OCI-LY1 (cell line): ENCODE measurements around the gene PTP4A1.
A peak's percentile ranks its signal among the peaks of the same experiment; 100 is the strongest.

Experiments used
- H2AFZ ChIP-seq: fragments of 200-600 bp; sonication (generic), shearing (Covaris generic); 2 replicates; pipeline ENCODE4 v1.6.0; 2014; ENCODE audit warnings: antibody characterized with exemption, mild to moderate bottlenecking, low read length
- H3F3A ChIP-seq: fragments of 200-600 bp; sonication (generic), shearing (Covaris generic); 2 replicates; pipeline ENCODE4 v1.6.0; 2014; ENCODE audit warnings: mild to moderate bottlenecking, antibody characterized with exemption, low read length, moderate library complexity; ENCODE audit not compliant: insufficient read depth
- H3K27ac ChIP-seq: fragments of 200-600 bp; sonication (generic); 2 replicates; pipeline ENCODE4 v1.5.1; 2014; ENCODE audit warnings: low read length, mixed run types, mild to moderate bottlenecking, low read depth; ENCODE audit not compliant: poor library complexity, severe bottlenecking
- H3K27me3 ChIP-seq: fragments of 200-600 bp; sonication (generic); 2 replicates; pipeline ENCODE4 v1.6.0; 2014; ENCODE audit warnings: antibody characterized with exemption, mild to moderate bottlenecking, low read length, moderate library complexity; ENCODE audit not compliant: insufficient read depth
- H3K36me3 ChIP-seq: fragments of 200-600 bp; sonication (generic); 2 replicates; pipeline ENCODE4 v1.6.1; 2014; ENCODE audit warnings: mild to moderate bottlenecking, antibody characterized with exemption, low read length, moderate library complexity, mixed read lengths; ENCODE audit not compliant: insufficient read depth
- H3K4me1 ChIP-seq: fragments of 200-600 bp; sonication (generic); 2 replicates; pipeline ENCODE4 v1.5.1; 2014; ENCODE audit warnings: mild to moderate bottlenecking, low read length, moderate library complexity; ENCODE audit not compliant: insufficient read depth, severe bottlenecking
- H3K4me2 ChIP-seq: fragments of 200-600 bp; sonication (generic), shearing (Covaris generic); 2 replicates; pipeline ENCODE4 v1.6.1; 2014; ENCODE audit warnings: low read length
- H3K4me3 ChIP-seq: fragments of 200-600 bp; sonication (generic); 2 replicates; pipeline ENCODE4 v1.5.1; 2014; ENCODE audit warnings: low read length, low read depth, mild to moderate bottlenecking, mixed read lengths; ENCODE audit not compliant: poor library complexity, severe bottlenecking
- H3K79me2 ChIP-seq: fragments of 200-600 bp; shearing (Covaris generic); 2 replicates; pipeline ENCODE4 v1.6.1; 2016; ENCODE audit warnings: mixed run types, low read length, mixed read lengths; ENCODE audit not compliant: insufficient read depth
- H3K9ac ChIP-seq: fragments of 200-600 bp; sonication (generic), shearing (Covaris generic); 2 replicates; pipeline ENCODE4 v1.6.1; 2014; ENCODE audit warnings: mild to moderate bottlenecking, low read length, mixed read lengths
- H3K9me2 ChIP-seq: fragments of 200-600 bp; sonication (generic), shearing (Covaris generic); 2 replicates; pipeline ENCODE4 v1.6.1; 2014; ENCODE audit warnings: low read depth, mild to moderate bottlenecking, low read length, mixed read lengths
- H3K9me3 ChIP-seq: fragments of 200-600 bp; shearing (Covaris generic); 2 replicates; pipeline ENCODE4 v1.6.1; 2014; ENCODE audit warnings: low read length, mixed read lengths
- H4K20me1 ChIP-seq: fragments of 200-600 bp; sonication (generic), shearing (Covaris generic); 2 replicates; pipeline ENCODE4 v1.6.0; 2016; ENCODE audit warnings: mild to moderate bottlenecking, low read length; ENCODE audit not compliant: insufficient read depth
- EZH2 ChIP-seq: fragments of 200-600 bp; sonication (generic), shearing (Covaris generic); IDR thresholded peaks from 2 replicates; pipeline ENCODE4 v1.8.0; 2017; ENCODE audit warnings: borderline replicate concordance, mixed run types, mild to moderate bottlenecking, antibody characterized with exemption, low read length, moderate library complexity, mixed read lengths
- TF ChIP-seq, protein P1 (sequence below): fragments of 200-600 bp; sonication (generic), shearing (Covaris generic); IDR thresholded peaks from 2 replicates; pipeline ENCODE4 v1.5.1; 2017; ENCODE audit warnings: mild to moderate bottlenecking, antibody characterized with exemption, low read length, moderate library complexity, mixed read lengths

PTP4A1 gene

GRCh38 chr6:63571361-63572043 is 778 bp upstream of the PTP4A1 start:
- Histone ChIP-seq H3K79me2 (peaks cover 30% of the 10 kb centered on the region), H3K27ac (peak overlapping the region; percentile 17), H3K9ac (peak overlapping the region; percentile 51; the same call in 1 of the 2 replicates), H3K9me3 (no peaks in the 10 kb centered on the region), H3K9me2 (no peaks in the 10 kb centered on the region), H4K20me1 (no peaks in the 10 kb centered on the region), H3K27me3 (no peaks in the 10 kb centered on the region), H3K4me1 (peaks cover 22% of the 10 kb centered on the region), H3K4me2 (peak overlapping the region; percentile 76), H3K36me3 (peaks cover 22% of the 10 kb centered on the region), H3K4me3 (peak overlapping the region; percentile 78), H2AFZ (peak overlapping the region; percentile 39), H3F3A (no peaks in the 10 kb centered on the region)
- TF ChIP-seq, protein P1, sequence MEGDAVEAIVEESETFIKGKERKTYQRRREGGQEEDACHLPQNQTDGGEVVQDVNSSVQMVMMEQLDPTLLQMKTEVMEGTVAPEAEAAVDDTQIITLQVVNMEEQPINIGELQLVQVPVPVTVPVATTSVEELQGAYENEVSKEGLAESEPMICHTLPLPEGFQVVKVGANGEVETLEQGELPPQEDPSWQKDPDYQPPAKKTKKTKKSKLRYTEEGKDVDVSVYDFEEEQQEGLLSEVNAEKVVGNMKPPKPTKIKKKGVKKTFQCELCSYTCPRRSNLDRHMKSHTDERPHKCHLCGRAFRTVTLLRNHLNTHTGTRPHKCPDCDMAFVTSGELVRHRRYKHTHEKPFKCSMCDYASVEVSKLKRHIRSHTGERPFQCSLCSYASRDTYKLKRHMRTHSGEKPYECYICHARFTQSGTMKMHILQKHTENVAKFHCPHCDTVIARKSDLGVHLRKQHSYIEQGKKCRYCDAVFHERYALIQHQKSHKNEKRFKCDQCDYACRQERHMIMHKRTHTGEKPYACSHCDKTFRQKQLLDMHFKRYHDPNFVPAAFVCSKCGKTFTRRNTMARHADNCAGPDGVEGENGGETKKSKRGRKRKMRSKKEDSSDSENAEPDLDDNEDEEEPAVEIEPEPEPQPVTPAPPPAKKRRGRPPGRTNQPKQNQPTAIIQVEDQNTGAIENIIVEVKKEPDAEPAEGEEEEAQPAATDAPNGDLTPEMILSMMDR: no peak
- TF ChIP-seq EZH2: no peak

GRCh38 chr6:63572747-63573075 is 431 bp downstream of the PTP4A1 start:
- H3K9ac ChIP-seq: peak overlapping the region; percentile 83
- H3K27me3 ChIP-seq: no peaks in the 10 kb centered on the region
- H4K20me1 ChIP-seq: no peaks in the 10 kb centered on the region
- peak overlapping the region; percentile 89; the same call in 1 of the 2 replicates for H3K4me2 ChIP-seq
- peak overlapping the region; percentile 89 for H3K27ac ChIP-seq
- TF ChIP-seq EZH2: no peak
- TF ChIP-seq, protein P1: no peak
- peaks cover 33% of the 10 kb centered on the region for H3K36me3 ChIP-seq
- peaks cover 22% of the 10 kb centered on the region for H3K4me1 ChIP-seq
- H3K79me2 ChIP-seq: peaks cover 33% of the 10 kb centered on the region
- H3K4me3 ChIP-seq: peak overlapping the region; percentile 78
- no peak overlapping the region for H2AFZ ChIP-seq
- H3F3A ChIP-seq: no peaks in the 10 kb centered on the region
- no peaks in the 10 kb centered on the region for H3K9me2 ChIP-seq
- H3K9me3 ChIP-seq: no peaks in the 10 kb centered on the region

GRCh38 chr6:63573076-63573898 is 1.0 kb downstream of the PTP4A1 start:
- peak overlapping the region; percentile 89 for H3K27ac ChIP-seq
- no peaks in the 10 kb centered on the region for H3K9me3 ChIP-seq
- H3K4me2 ChIP-seq: peak overlapping the region; percentile 89
- TF ChIP-seq, protein P1: no peak
- no peak for TF ChIP-seq EZH2
- H3F3A ChIP-seq: no peaks in the 10 kb centered on the region
- peak overlapping the region; percentile 78 for H3K4me3 ChIP-seq
- H3K27me3 ChIP-seq: no peaks in the 10 kb centered on the region
- H2AFZ ChIP-seq: no peak overlapping the region
- H3K79me2 ChIP-seq: peaks cover 33% of the 10 kb centered on the region
- no peaks in the 10 kb centered on the region for H4K20me1 ChIP-seq
- peaks cover 22% of the 10 kb centered on the region for H3K4me1 ChIP-seq
- H3K9ac ChIP-seq: peak overlapping the region; percentile 83
- peaks cover 38% of the 10 kb centered on the region for H3K36me3 ChIP-seq
- no peaks in the 10 kb centered on the region for H3K9me2 ChIP-seq
